Brain microvascular endothelial cell (primary cell): ENCODE measurements around the gene RASAL2.

ENCODE experiments used
- DNase-seq: peaks from one replicate; pipeline ENCODE4 v3.0.0-alpha.2; 2020
- H3K27ac ChIP-seq: fragments of 250-450 bp; sonication (Bioruptor Pico); 2 replicates; pipeline ENCODE4 v1.5.1; 2020; ENCODE audit warnings: mild to moderate bottlenecking, moderate library complexity
- H3K27me3 ChIP-seq: fragments of 250-450 bp; sonication (Bioruptor Pico); replicated peaks from 2 replicates; pipeline ENCODE4 v1.5.1; 2020; ENCODE audit warnings: mild to moderate bottlenecking
- H3K36me3 ChIP-seq: fragments of 250-450 bp; sonication (Bioruptor Pico); replicated peaks from 2 replicates; pipeline ENCODE4 v1.5.1; 2020; ENCODE audit warnings: mild to moderate bottlenecking
- H3K4me3 ChIP-seq: 2 replicates; pipeline ENCODE4 v1.5.1; 2011; ENCODE audit warnings: low read depth, mild to moderate bottlenecking, control low read depth, low read length, moderate library complexity
- in situ Hi-C: cut with HindIII; loops from 2 replicates; pipeline ENCODE4 v1.10.0; 2017; ENCODE audit warnings: low sequenced_read_pairs, low pct_ligation_motif_present
- TF ChIP-seq, protein P1 (sequence below): IDR thresholded peaks from 2 replicates; pipeline ENCODE4 v1.5.1; 2011; ENCODE audit warnings: low read depth, mild to moderate bottlenecking, moderate library complexity, low read length, control low read depth, inconsistent platforms; ENCODE audit errors: missing control alignments

RASAL2 gene

DNA sequence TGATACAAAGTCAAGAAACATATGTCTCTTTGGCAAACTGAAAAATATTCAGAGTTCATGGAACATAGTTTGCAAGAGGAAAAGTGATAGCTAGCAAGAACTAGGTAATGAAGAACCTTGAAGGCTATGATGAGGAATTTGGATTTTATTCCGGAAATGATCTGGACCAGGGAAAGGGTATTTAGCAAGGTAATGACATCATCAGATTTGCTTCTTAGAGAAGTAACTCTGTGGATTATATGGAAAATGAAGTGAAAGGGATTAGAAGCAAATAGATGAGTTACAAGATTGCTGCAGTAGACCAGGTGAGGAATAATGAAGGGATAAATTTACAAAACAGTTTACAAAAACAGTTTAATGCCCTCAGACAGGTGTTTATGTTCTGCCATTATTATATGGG is 197.3 kb downstream of the RASAL2 start:
- TF ChIP-seq, protein P1, sequence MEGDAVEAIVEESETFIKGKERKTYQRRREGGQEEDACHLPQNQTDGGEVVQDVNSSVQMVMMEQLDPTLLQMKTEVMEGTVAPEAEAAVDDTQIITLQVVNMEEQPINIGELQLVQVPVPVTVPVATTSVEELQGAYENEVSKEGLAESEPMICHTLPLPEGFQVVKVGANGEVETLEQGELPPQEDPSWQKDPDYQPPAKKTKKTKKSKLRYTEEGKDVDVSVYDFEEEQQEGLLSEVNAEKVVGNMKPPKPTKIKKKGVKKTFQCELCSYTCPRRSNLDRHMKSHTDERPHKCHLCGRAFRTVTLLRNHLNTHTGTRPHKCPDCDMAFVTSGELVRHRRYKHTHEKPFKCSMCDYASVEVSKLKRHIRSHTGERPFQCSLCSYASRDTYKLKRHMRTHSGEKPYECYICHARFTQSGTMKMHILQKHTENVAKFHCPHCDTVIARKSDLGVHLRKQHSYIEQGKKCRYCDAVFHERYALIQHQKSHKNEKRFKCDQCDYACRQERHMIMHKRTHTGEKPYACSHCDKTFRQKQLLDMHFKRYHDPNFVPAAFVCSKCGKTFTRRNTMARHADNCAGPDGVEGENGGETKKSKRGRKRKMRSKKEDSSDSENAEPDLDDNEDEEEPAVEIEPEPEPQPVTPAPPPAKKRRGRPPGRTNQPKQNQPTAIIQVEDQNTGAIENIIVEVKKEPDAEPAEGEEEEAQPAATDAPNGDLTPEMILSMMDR: no peak
- Histone ChIP-seq H3K27ac (no peak overlapping the region), H3K27me3 (no peaks in the 10 kb centered on the region), H3K36me3 (peaks cover 2% of the 10 kb centered on the region), H3K4me3 (no peak overlapping the region)
- no peak for DNase-seq
- in situ Hi-C loops: no loop called here

DNA sequence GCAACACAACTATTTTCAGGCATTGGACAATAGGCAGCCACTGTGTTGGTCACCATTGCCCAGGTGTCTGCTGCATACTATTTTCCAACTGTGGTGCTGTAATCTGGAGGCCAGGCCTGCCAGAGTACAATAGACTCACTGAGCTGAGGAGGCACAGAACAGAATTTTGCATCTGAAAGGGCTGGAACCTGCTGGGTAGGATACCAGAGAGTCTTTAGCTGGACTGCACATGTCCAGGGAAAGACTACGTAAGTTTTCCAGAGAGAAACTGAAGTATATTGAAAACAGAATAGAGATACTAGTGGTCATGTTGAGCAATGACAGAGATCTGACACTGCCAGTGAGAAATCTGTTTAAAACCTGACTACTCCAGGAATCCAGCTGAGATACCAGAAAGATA is 200.8 kb downstream of the RASAL2 start:
- in situ Hi-C loops: no loop called here
- DNase-seq: no peak
- H3K27ac ChIP-seq: no peak overlapping the region
- H3K4me3 ChIP-seq: no peak overlapping the region
- H3K36me3 ChIP-seq: no peaks in the 10 kb centered on the region
- TF ChIP-seq, protein P1: no peak
- no peaks in the 10 kb centered on the region for H3K27me3 ChIP-seq

DNA sequence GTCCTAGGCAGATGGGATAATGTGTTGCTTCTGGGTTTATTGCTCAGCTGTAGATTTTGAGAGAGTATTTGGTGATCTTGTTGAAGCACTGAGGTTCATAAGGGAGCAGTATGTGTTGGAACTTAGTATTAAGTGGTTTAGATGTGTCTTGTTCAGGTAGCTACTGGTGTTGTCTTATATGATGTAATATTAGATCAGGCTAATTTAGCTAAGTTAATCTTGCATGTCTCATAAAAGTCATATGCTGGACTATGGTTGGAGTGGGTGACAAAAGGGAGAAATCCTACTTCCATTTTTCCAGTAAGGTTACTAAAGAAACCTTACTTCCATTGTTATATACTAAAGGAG is 206.4 kb downstream of the RASAL2 start:
- Histone ChIP-seq H3K36me3 (no peaks in the 10 kb centered on the region), H3K27me3 (no peaks in the 10 kb centered on the region), H3K4me3 (no peak overlapping the region), H3K27ac (no peak overlapping the region)
- DNase-seq: no peak
- TF ChIP-seq, protein P1: no peak
- in situ Hi-C loops: no loop called here

DNA sequence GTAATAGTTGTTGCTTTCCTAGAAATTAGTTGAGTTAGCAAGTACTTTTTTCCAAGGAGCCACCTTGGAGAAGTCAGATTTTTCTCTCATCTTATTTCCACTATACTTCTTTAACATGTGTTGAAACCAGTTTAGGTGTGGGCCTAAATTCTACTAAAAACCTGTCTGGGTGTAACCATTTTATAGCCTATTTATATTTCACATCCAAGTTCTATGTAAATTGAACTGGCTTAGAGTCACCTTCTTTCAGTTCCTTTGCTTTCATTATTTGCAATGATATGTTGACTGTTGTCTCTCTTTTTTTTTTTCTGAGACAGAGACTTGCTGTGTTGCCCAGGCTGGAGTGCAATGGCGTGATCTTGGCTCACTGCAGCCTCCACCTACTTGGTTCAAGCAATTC is 207.2 kb downstream of the RASAL2 start:
- no peaks in the 10 kb centered on the region for H3K27me3 ChIP-seq
- in situ Hi-C loops: no loop called here
- no peak overlapping the region for H3K4me3 ChIP-seq
- TF ChIP-seq, protein P1: no peak
- H3K36me3 ChIP-seq: no peaks in the 10 kb centered on the region
- H3K27ac ChIP-seq: no peak overlapping the region
- DNase-seq: no peak

DNA sequence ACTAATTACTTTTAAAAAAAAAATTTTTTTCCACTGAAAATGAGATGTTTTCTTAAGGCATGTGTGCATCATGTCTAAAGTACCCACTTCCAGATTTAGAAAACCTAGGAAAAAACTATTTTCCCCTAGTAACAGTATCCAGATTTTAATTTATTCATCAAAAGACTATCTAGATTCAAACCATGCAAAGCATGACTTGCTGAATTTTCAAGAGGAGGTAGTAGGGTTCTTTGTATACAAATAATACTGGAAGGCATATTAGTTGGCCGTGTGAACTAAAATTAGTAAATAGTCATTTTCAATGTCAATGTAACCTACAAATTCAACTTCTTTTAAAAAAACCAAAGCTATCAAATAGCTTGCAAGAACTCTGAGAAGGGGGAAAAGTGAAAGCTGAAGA is 213.4 kb downstream of the RASAL2 start:
- TF ChIP-seq, protein P1: no peak
- no peaks in the 10 kb centered on the region for H3K27me3 ChIP-seq
- no peak overlapping the region for H3K27ac ChIP-seq
- in situ Hi-C loops: no loop called here
- H3K36me3 ChIP-seq: no peaks in the 10 kb centered on the region
- no peak for DNase-seq
- no peak overlapping the region for H3K4me3 ChIP-seq

DNA sequence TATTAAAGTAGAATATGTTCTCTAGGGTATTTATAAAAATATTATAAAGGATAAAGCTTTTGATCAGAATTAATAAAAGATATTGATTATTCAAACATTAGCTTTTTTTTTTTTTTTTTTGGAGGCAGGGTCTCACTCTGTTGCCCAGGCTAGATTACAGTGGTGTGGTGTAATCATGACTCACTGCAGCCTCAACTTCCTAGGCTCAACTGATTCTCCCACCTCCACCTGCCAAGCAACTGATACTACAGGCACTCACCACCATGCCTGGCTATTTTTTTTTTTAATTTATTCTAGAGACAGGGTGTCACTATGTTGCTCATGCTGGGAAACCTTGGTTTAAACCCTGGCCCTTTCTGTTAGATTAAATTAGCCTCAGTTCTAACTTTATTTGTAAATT is 214.5 kb downstream of the RASAL2 start:
- Histone ChIP-seq H3K27ac (no peak overlapping the region), H3K27me3 (no peaks in the 10 kb centered on the region), H3K36me3 (no peaks in the 10 kb centered on the region), H3K4me3 (no peak overlapping the region)
- TF ChIP-seq, protein P1: no peak
- in situ Hi-C loops: no loop called here
- DNase-seq: no peak
